GM12878 (cell line): Measurements from ENCODE around the gene TUBD1. TPM values are rescaled to one million over a fixed set of nuclear protein-coding genes. Genes with fewer than 3 reads are reported as not detected.

Experiments used
- CHD4 ChIP-seq: fragments of 200-600 bp; sonication (generic); IDR thresholded peaks from 2 replicates; pipeline ENCODE4 v1.6.1; 2016; ENCODE audit warnings: mild to moderate bottlenecking
- DPF2 ChIP-seq: fragments of 450-650 bp; IDR thresholded peaks from 2 replicates; pipeline ENCODE4 v1.6.1; 2017; ENCODE audit warnings: mild to moderate bottlenecking
- MEF2A ChIP-seq: IDR thresholded peaks from 2 replicates; pipeline ENCODE4 v1.6.1; 2011; ENCODE audit warnings: low read depth, mild to moderate bottlenecking, low read length, moderate library complexity; ENCODE audit not compliant: insufficient read depth
- MXI1 ChIP-seq: fragments of 150-350 bp; IDR thresholded peaks from 2 replicates; pipeline ENCODE4 v1.6.1; 2011; ENCODE audit warnings: low read depth, mild to moderate bottlenecking, inconsistent platforms, low read length, improper control_type of control experiment
- POLR2AphosphoS5 ChIP-seq: IDR thresholded peaks from 2 replicates; pipeline ENCODE4 v1.6.1; 2011; ENCODE audit warnings: mild to moderate bottlenecking, low read length, inconsistent platforms
- RBBP5 ChIP-seq: fragments of 200-600 bp; sonication (generic); conservative IDR thresholded peaks from 2 replicates; pipeline ENCODE4 v1.6.1; 2016
- RELA ChIP-seq: fragments of 450-650 bp; IDR thresholded peaks from 2 replicates; pipeline ENCODE4 v1.8.0; 2014; ENCODE audit warnings: borderline replicate concordance; ENCODE audit not compliant: partially characterized antibody
- SMAD1 ChIP-seq: fragments of 450-650 bp; IDR thresholded peaks from 2 replicates; pipeline ENCODE4 v1.6.1; 2018; ENCODE audit warnings: mild to moderate bottlenecking, low read depth; ENCODE audit not compliant: partially characterized antibody
- SMARCA5 ChIP-seq: fragments of 450-650 bp; IDR thresholded peaks from 2 replicates; pipeline ENCODE4 v1.6.1; 2017; ENCODE audit warnings: mild to moderate bottlenecking
- ZSCAN29 ChIP-seq: fragments of 450-650 bp; IDR thresholded peaks from 2 replicates; pipeline ENCODE4 v1.6.1; 2017; ENCODE audit warnings: mild to moderate bottlenecking, moderate library complexity
- polyA plus RNA-seq, 11 experiments: library from polyadenylated mRNA; depleted of rRNA in 4 of 11; unstranded in 6 of 11; stranded (reverse) in 5 of 11; fragments of >200 nt; fragmentation: Nextera tagmentation in 4 of 11; fragmentation: Illumina TruSeq in 1 of 11; extraction: Ambion mirVana in 4 of 11; extraction: Trizol in 1 of 11; gene quantifications; 1 replicate in 1 of 11; 2 replicates in 10 of 11; pipeline versions ENCODE4 v1.2.1 to v1.2.3, GENCODE V29; 2011 to 2016; ENCODE audit warnings: inconsistent platforms in 2 of 11, missing spikeins in 2 of 11, low read depth in 1 of 11
- total RNA-seq, 4 experiments: library from RNA; depleted of rRNA in 3 of 4; stranded (reverse); fragments of >200 nt in 3 of 4; fragmentation: Illumina TruSeq in 1 of 4; extraction: Trizol in 1 of 4; gene quantifications; 2 replicates each; pipeline versions ENCODE4 v1.2.1 to v1.2.3, GENCODE V29; 2013 to 2021
- TF ChIP-seq, protein P1 (sequence below): fragments of 450-650 bp; IDR thresholded peaks from 2 replicates; pipeline ENCODE4 v1.6.1; 2017; ENCODE audit warnings: mild to moderate bottlenecking, moderate library complexity
- TF ChIP-seq, protein P2 (sequence below): IDR thresholded peaks from 2 replicates; pipeline ENCODE4 v1.6.1; 2012; ENCODE audit warnings: low read depth, low read length, improper control_type of control experiment
- TF ChIP-seq, protein P3 (sequence below): fragments of 450-650 bp; formaldehyde crosslinking; IDR thresholded peaks from 2 replicates; pipeline ENCODE4 v1.4.0; 2022; ENCODE audit warnings: mild to moderate bottlenecking, moderate library complexity

TUBD1 gene
- total and polyA plus RNA-seq, 10 of the 15 experiments (the other 5 are each of a cell fraction or from before 2014, with no cell fraction given) = 5.3 to 10.8 (median 8.3) TPM

DNA sequence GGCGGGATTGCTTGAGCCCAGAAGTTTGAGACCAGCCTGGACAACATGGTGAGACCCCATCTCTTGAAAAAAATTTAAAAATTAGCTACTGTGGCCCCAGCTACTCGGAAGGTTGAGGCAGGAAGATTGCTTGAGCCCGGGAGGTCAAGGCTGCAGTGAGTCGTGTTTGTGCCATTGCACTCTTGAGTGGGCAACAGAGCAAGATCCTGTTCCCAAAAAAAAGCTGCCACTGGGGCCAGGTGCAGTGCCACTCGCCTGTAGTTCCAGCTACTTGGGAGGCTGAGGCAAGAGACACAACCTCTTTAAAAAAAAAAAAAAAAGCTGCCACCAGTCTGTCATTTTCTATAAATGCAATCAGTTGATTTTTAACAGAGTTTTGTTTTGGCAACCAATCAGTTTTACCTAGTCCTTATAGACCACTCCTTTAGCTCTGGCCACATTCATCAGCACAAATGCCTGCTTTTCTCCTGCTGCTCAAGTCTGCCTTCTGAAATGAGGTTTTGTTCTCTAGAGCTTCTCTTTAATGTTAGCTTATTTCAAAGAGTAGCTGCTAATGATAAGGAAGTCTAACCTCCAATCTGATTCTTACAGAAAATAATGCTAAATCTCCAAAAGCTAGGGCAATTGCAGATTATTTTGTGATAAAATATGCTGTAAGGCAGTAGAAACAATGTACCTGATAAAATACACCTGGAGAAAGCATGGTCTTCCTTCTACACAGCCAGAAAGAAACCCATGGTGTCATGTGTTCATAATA lies 64.8 kb downstream of the TUBD1 start (continued):
- TF ChIP-seq CHD4 = no peak
- TF ChIP-seq DPF2 = no peak
- TF ChIP-seq, protein P1, sequence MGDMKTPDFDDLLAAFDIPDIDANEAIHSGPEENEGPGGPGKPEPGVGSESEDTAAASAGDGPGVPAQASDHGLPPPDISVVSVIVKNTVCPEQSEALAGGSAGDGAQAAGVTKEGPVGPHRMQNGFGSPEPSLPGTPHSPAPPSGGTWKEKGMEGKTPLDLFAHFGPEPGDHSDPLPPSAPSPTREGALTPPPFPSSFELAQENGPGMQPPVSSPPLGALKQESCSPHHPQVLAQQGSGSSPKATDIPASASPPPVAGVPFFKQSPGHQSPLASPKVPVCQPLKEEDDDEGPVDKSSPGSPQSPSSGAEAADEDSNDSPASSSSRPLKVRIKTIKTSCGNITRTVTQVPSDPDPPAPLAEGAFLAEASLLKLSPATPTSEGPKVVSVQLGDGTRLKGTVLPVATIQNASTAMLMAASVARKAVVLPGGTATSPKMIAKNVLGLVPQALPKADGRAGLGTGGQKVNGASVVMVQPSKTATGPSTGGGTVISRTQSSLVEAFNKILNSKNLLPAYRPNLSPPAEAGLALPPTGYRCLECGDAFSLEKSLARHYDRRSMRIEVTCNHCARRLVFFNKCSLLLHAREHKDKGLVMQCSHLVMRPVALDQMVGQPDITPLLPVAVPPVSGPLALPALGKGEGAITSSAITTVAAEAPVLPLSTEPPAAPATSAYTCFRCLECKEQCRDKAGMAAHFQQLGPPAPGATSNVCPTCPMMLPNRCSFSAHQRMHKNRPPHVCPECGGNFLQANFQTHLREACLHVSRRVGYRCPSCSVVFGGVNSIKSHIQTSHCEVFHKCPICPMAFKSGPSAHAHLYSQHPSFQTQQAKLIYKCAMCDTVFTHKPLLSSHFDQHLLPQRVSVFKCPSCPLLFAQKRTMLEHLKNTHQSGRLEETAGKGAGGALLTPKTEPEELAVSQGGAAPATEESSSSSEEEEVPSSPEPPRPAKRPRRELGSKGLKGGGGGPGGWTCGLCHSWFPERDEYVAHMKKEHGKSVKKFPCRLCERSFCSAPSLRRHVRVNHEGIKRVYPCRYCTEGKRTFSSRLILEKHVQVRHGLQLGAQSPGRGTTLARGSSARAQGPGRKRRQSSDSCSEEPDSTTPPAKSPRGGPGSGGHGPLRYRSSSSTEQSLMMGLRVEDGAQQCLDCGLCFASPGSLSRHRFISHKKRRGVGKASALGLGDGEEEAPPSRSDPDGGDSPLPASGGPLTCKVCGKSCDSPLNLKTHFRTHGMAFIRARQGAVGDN = peak; percentile 68
- 0 out of 2 replicates have a peak, but pooled peaks have one; percentile 60 for TF ChIP-seq POLR2AphosphoS5
- TF ChIP-seq, protein P2, sequence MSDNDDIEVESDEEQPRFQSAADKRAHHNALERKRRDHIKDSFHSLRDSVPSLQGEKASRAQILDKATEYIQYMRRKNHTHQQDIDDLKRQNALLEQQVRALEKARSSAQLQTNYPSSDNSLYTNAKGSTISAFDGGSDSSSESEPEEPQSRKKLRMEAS = no peak
- TF ChIP-seq ZSCAN29 = peak; percentile 88
- no peak for TF ChIP-seq RBBP5
- TF ChIP-seq, protein P3, sequence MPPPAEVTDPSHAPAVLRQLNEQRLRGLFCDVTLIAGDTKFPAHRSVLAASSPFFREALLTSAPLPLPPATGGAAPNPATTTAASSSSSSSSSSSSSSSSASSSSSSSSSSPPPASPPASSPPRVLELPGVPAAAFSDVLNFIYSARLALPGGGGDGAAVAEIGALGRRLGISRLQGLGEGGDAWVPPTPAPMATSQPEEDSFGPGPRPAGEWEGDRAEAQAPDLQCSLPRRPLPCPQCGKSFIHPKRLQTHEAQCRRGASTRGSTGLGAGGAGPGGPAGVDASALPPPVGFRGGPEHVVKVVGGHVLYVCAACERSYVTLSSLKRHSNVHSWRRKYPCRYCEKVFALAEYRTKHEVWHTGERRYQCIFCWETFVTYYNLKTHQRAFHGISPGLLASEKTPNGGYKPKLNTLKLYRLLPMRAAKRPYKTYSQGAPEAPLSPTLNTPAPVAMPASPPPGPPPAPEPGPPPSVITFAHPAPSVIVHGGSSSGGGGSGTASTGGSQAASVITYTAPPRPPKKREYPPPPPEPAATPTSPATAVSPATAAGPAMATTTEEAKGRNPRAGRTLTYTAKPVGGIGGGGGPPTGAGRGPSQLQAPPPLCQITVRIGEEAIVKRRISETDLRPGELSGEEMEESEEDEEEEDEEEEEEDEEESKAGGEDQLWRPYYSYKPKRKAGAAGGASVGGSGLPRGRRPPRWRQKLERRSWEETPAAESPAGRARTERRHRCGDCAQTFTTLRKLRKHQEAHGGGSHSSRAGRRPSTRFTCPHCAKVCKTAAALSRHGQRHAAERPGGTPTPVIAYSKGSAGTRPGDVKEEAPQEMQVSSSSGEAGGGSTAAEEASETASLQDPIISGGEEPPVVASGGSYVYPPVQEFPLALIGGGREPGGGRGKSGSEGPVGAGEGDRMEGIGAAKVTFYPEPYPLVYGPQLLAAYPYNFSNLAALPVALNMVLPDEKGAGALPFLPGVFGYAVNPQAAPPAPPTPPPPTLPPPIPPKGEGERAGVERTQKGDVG (CRISPR knock-in tag) = 0 out of 2 replicates have a peak, but pooled peaks have one; percentile 34
- TF ChIP-seq SMARCA5 = peak; percentile 18; the same call in 1 of the 2 replicates
- TF ChIP-seq RELA = no peak
- peak; percentile 90 for TF ChIP-seq SMAD1
- TF ChIP-seq MXI1 = no peak
- no peak for TF ChIP-seq MEF2A
